ENCODE measurements around the gene NEK8.
"Not testable (repeated sequence)": the region's sequence is repeated elsewhere in the genome, so short reads cannot be mapped to it uniquely, and the experiment has no call there.

Gene NEK8

GRCh38 chr17:28759256-28759865 lies 30.8 kb downstream of the NEK8 start:
- in situ Hi-C loops (cut with MboI; ENCODE audit: low sequenced_read_pairs), result no loop called here

DNA sequence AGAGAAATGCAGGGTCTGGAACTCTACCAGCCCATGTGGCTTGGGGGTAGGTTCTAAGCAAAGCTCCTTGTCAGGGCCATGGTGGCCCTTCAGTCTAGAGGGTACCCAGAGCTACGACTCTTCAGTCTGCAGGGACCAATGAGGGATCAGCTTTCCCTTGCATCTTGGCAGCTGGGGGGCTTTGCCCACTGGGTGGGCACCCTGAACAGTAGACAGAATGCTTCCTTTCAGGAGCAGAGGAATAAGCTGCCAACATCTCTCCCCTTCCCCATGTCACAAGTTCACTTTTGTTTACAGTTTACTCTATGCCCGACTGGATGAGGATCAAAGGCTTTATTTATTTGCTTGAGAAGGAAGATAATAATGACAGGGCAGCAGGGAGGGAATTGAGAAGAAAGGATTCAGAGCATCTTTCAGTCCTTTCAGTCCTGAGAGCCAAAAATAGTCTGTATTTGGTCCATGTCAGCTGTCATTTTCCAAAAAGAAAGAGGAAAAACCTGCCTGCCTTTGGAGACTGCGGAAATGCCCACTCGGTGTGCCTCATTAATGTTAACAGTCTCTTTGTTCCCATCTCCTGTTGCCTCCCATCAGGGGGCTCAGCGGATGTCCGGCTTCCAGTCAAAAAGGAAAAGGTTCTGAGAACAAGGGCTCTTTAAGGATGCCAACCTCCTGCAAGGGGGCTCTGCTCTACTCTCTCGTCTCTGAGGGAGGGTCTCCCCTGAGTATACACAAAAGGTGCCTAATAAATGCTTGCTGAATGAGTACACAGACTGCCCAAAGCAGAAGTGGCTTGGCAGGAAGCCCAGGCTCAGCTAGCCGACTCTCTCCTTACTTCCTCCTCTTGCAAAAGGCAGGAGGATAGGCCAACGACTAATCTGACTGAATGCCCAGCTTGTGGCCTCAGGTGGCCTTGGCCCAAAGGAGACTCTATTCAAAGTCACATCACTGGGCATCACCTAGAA lies 32.3 kb downstream of the NEK8 start:
- in situ Hi-C loops (cut with MboI; ENCODE audit: low sequenced_read_pairs), result no loop called here

GRCh38 chr17:28763137-28763799 lies 34.7 kb downstream of the NEK8 start:
- in situ Hi-C loops (cut with MboI; ENCODE audit: low sequenced_read_pairs), result no loop called here

GRCh38 chr17:28763804-28764266 lies 35.2 kb downstream of the NEK8 start:
- in situ Hi-C loops (cut with MboI; ENCODE audit: low sequenced_read_pairs), result no loop called here

DNA sequence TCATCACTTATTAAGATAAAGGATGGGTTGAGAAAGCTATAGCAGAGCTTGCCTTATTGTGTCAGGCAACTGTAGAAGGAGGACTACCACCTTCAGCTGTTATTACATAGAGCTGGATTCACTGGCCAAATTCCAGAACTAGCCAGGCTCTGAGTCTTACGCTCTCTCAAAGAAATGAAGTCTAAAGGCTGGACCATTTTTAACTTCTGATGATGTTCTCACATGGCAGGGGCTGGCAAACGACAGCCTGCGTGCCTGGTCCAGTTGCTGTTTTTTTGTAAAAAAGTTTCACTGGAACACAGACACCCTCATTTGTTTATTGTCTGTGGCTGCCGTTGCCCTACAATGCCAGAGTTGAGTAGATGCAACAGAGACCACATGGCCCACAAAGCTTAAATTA lies 36.5 kb downstream of the NEK8 start:
- in situ Hi-C loops (cut with MboI; ENCODE audit: low sequenced_read_pairs), result no loop called here

DNA sequence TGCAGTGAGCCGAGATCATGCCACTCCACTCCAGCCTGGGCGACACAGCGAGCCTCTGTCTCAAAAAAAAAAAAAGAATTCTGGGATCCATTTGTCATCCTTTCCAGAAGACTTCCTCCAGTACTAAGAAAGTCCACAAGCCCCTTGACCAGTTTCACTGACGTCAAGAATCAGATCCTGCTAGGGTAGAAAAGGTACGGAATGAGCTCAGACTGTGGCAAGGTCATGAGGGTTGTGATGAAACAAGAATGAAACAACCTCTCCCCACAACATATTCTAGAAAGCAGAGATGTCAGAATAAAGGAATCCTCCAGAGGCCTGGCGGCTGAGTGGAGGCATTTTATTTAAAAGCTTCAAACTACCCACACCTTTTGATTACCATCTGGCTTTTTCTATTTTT lies 45.1 kb downstream of the NEK8 start:
- in situ Hi-C loops (cut with MboI; ENCODE audit: low sequenced_read_pairs), result no loop called here

GRCh38 chr17:28774206-28774605 lies 45.6 kb downstream of the NEK8 start:
- in situ Hi-C loops (cut with MboI; ENCODE audit: low sequenced_read_pairs), result no loop called here

DNA sequence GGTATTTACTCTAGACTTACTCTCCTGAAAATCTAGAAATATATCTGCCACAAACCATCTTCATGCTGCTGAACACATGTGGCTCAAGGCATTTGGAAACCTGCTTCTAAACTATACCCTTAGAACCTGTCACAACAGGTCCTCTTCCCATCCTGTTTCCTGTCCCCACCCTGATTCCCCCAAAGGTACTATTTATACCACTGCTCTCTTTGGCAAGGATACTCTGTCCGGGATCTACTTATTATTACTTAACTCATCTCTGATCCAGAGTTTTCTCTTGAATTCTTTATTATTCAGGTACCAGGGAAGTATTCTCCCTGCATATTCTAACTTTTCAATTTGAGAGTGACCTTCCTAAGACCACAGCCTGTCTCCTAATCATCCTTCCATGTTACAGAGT lies 48.6 kb downstream of the NEK8 start:
- in situ Hi-C loops (cut with MboI; ENCODE audit: low sequenced_read_pairs), result no loop called here

DNA sequence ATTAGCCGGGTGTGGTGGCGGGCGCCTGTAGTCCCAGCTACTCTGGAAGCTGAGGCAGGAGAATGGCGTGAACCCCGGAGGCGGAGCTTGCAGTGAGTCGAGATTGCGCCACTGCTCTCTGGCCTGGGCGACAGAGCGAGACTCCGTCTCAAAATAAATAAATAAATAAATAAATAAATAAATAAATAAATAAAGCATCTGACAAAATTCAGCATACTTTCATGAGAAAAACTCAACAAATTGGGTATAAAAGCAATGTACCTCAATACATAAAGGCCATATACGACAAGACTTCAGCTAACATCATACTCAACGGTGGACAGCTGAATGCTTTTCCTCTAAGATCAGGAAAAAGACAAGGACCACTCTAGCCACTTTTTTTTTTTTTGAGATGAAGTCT lies 51.0 kb downstream of the NEK8 start:
- in situ Hi-C loops (cut with MboI; ENCODE audit: low sequenced_read_pairs), result not testable (repeated sequence)

DNA sequence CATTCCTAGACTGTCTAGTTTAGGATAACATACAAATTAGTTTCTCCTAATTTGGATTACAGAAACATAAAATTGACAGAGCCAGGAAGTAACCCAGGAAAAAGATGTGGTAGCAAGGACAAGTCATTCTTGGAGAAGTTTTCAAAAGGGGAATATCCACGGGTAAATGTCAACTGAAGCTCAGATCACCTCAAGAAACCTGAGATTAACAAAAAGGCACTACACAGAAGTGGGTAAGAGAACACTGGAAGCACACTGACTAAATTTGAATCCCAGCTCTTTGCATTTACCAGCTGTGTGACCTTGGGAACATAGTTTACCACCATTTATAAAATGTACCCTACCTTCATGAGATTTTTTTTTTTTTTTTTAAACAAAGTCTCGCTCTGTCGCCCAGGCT lies 54.6 kb downstream of the NEK8 start:
- in situ Hi-C loops (cut with MboI; ENCODE audit: low sequenced_read_pairs), result no loop called here

DNA sequence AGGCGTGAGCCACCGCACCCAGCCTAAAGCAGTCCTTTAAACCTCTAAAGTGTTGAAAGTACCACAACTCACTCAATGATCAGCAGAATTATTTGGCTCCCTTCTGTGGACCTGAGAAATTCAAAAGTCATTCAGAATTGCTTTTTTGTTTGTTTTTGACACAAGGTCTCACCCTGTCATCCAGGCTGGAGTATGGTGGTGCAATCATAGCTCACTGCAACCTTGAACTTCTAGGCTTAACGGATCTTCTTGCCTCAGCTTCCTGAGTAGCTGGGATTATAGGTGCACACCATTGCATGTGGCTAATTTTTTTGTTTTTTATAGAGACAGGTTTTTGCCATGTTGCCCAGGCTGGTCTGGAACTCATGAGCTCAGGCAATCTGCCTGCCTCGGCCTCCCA lies 59.5 kb downstream of the NEK8 start:
- in situ Hi-C loops (cut with MboI; ENCODE audit: low sequenced_read_pairs), result no loop called here
